ENCODE results near the gene TMCO2. TPM values are rescaled to one million over a fixed set of nuclear protein-coding genes. Genes with fewer than 3 reads are reported as not detected.
"Not testable (repeated sequence)": the region's sequence is repeated elsewhere in the genome, so short reads cannot be mapped to it uniquely, and the experiment has no call there.

TMCO2 gene
- total RNA-seq, result not detected

DNA sequence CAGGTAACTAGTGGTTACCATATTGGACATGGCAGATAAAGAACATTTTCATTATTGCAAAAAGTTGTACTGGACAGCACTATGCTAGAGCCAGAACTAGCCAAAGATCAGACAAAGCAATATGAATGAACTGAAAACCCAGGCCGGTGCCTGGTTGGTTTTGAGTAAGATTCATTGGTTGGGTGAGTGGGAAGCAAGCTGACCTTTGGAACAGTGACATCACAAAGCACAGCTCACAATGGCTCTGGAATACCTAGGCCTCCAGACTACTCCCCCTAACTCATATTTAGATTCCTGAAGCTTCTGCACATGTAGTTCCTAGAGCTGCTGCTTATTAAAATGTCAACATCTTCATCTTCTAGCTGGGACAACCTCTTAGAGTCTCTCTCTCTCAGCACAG, at the start of gene TMCO2:
TMCO2 (plus strand) TSS at position 283 of the 400 bp plus-strand sequence; CDS start at position 340, 57 bp downstream.
- ATAC-seq, result no peak
- no peak for DNase-seq
- Mint-ChIP-seq H3K4me3 (no peak within 1 kb of the TSS), H3K4me1 (ENCODE audit: low read depth) (peaks cover 6% of the 10 kb centered on the region), H3K9me3 (no peaks in the 10 kb centered on the region), H3K27me3 (ENCODE audit: low read depth) (no peaks in the 10 kb centered on the region), H3K36me3 (ENCODE audit: insufficient read depth) (no peaks in the 10 kb centered on the region)

DNA sequence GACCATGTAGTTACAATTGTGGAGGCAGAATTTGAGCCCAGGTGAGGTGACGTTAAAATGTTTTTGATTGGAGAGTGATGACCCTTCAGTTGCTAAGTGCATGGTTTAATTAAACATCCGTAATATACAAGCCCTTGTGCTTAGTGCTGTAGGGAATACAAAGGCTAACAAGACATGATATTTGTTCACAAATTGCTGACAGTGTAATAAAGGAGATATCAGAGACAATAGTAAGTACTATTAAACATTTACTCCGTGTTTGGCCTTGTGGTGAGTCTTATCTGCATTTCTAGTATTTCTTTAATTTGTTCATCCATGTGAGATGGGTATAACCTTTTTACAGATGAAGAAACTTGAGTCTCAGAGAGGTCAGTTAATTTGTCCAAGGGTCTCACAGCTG, 48.6 kb upstream of the TMCO2 start:
- peaks cover 27% of the 10 kb centered on the region for H3K36me3 Mint-ChIP-seq (ENCODE audit: insufficient read depth)
- ATAC-seq, result no peak
- no peaks in the 10 kb centered on the region for H3K9me3 Mint-ChIP-seq
- no peak for DNase-seq
- H3K4me1 Mint-ChIP-seq (ENCODE audit: low read depth), result no peaks in the 10 kb centered on the region
- H3K27me3 Mint-ChIP-seq (ENCODE audit: low read depth), result no peaks in the 10 kb centered on the region
- no peak overlapping the region for H3K4me3 Mint-ChIP-seq

- H3K9me3 Mint-ChIP-seq, result no peaks in the 10 kb centered on the region
- peaks cover 4% of the 10 kb centered on the region for H3K4me1 Mint-ChIP-seq (ENCODE audit: low read depth)
- no peaks in the 10 kb centered on the region for H3K27me3 Mint-ChIP-seq (ENCODE audit: low read depth)
- DNase-seq (no peak), ATAC-seq (no peak)
- H3K4me3 Mint-ChIP-seq, result no peak overlapping the region
- peaks cover 41% of the 10 kb centered on the region for H3K36me3 Mint-ChIP-seq (ENCODE audit: insufficient read depth)
Observed at GRCh38 chr1:40204856-40205255, 42.9 kb upstream of the TMCO2 start.

DNA sequence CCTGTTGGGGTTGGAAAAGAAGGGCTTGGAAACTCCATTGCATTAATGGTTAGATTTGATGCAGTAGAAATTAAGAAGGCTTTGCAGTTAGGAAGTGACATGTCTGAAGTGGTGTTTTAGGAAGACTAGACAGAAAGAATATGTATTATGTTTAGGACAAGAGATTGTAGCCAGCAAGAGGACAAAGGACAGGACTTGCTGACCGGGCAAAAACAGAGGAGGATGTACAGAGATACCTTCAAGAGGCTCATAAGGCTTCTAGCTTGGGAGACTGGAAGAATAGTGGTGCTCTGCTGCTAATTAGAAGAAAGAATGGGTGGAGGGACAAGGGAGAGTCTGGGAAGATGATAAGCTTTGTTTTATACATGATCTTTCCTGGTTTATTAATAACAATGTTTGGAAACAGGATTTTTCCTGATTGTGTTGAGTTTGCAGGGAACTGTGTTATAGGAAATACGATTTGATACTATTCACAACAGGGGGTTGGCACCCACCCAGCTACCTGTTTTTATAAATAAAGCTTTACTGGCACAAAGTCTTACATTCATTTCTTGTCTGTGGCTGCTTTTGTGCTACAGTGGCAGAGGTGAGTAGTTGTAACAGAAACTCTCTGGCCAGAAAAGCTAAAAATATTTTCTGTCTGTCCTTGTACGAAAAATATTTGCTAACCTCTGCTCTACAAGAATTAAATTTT, 37.1 kb upstream of the TMCO2 start:
- Mint-ChIP-seq H3K36me3 (ENCODE audit: insufficient read depth) (peaks cover 46% of the 10 kb centered on the region), H3K9me3 (no peaks in the 10 kb centered on the region), H3K27me3 (ENCODE audit: low read depth) (no peaks in the 10 kb centered on the region), H3K4me1 (ENCODE audit: low read depth) (peaks cover 5% of the 10 kb centered on the region), H3K4me3 (no peak overlapping the region)
- ATAC-seq (no peak), DNase-seq (no peak)

DNA sequence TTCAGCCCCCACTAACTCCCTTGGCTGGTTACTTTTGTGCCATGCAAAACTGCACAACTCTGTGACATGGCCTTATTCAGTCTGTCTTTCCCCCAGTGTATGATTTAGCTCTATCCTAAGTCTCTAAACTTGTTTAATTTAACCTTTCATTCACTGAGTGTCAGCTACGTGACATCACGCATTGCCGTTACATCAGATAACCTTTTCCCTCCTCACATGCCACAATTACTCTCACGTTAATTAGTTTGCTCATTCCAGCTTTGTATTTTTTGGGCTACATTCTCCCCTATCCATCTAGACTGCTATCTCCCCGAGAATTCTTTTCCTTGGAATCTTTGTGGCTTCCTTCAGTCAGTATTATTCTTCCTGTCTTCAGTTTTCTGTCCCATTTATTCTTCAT, 29.4 kb upstream of the TMCO2 start:
- Mint-ChIP-seq H3K9me3 (no peaks in the 10 kb centered on the region), H3K27me3 (ENCODE audit: low read depth) (no peaks in the 10 kb centered on the region), H3K4me1 (ENCODE audit: low read depth) (peaks cover 24% of the 10 kb centered on the region), H3K4me3 (no peak overlapping the region), H3K36me3 (ENCODE audit: insufficient read depth) (peaks cover 18% of the 10 kb centered on the region)
- ATAC-seq (no peak), DNase-seq (no peak)

DNA sequence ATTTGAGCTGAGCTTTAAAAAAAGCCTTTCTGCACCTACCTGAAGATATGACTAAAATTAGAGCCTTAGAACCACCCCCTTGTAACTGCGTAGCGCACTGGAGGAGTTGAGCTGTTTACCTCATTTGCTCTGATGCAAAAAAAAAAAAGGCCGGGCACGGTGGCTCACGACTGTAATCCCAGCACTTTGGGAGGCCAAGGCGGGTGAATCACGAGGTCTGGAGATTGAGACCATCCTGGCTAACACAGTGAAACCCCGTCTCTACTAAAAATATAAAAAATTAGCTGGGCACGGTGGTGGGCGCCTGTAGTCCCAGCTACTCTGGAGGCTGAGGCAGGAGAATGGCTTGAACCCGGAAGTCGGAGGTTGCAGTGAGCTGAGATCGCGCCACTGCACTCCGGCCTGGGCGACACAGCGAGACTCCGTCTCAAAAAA, 26.2 kb upstream of the TMCO2 start:
- not testable (repeated sequence) for ATAC-seq, H3K4me3 Mint-ChIP-seq

DNA sequence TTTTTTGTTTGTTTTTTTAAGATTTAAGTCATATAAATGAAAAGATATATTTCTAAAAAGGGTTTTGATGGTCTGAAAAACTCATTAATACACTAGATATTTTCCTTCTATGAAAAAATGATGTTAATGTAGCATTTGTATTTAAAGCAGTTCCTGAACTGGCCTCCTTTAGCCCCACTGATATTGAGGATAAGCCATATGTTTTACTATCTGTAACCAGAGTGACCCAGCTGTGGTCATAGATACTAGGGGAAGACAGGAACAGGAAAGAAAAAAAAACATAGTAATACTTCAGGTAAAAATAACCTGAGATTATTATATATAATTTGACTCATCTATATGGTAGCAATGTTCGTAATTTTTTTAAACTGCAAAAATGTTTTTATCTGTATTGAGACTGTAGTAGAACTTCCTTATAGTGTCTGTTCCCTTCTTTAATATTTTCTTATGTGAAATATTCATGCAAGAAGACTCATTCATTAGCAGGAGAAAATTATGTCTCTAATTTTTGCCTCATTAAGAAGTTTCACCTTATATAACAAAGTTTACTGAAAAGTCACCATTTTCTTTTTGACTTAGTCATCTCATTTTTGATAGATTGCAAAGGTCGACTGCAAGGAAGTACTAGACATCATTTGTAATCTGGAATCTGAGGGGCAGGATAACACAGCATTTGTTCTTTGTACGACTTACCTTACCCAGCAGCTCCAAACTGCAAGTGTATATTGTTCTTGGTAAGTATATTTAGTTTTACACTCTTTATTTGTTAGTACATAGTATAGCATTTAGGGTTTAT, 25.6 kb upstream of the TMCO2 start:
- H3K4me3 Mint-ChIP-seq, result no peak overlapping the region
- H3K9me3 Mint-ChIP-seq, result no peaks in the 10 kb centered on the region
- H3K27me3 Mint-ChIP-seq (ENCODE audit: low read depth), result no peaks in the 10 kb centered on the region
- H3K4me1 Mint-ChIP-seq (ENCODE audit: low read depth), result peaks cover 18% of the 10 kb centered on the region
- H3K36me3 Mint-ChIP-seq (ENCODE audit: insufficient read depth), result peaks cover 13% of the 10 kb centered on the region
- ATAC-seq (no peak), DNase-seq (no peak)

More for the DNA sequence above, 26.2 kb upstream of the TMCO2 start:
- H3K27me3 Mint-ChIP-seq (ENCODE audit: low read depth); DNase-seq; H3K9me3 Mint-ChIP-seq: not testable (repeated sequence)
- Mint-ChIP-seq H3K36me3 (ENCODE audit: insufficient read depth) (peaks cover 16% of the 10 kb centered on the region), H3K4me1 (ENCODE audit: low read depth) (peaks cover 19% of the 10 kb centered on the region)

DNA sequence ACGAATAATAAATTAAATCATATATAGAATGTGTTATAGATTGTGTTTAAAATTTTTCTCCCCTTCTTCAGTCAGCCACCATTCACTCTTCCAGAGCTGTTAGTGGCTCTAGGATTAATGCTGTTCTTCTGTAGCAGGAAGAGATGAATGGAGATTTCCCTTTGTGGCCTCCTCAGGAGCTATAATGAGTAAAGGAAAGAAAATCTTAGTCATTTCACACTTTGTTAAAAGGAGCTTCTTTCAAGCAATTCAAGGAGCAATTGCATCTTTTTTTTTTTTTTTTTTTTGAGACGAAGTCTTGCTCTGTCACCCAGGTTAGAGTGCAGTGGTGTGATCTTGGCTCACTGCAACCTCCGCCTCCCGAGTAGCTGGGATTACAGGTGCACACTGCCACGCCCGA, 23.7 kb upstream of the TMCO2 start:
- no peak for DNase-seq
- Mint-ChIP-seq H3K4me3 (no peak overlapping the region), H3K36me3 (ENCODE audit: insufficient read depth) (peaks cover 12% of the 10 kb centered on the region), H3K27me3 (ENCODE audit: low read depth) (no peaks in the 10 kb centered on the region), H3K9me3 (no peaks in the 10 kb centered on the region), H3K4me1 (ENCODE audit: low read depth) (peaks cover 14% of the 10 kb centered on the region)
- peak; percentile 51 to 66 for ATAC-seq

GRCh38 chr1:40226192-40226591, 21.5 kb upstream of the TMCO2 start:
- no peak for ATAC-seq
- no peaks in the 10 kb centered on the region for H3K27me3 Mint-ChIP-seq (ENCODE audit: low read depth)
- DNase-seq, result no peak
- no peaks in the 10 kb centered on the region for H3K9me3 Mint-ChIP-seq
- H3K4me1 Mint-ChIP-seq (ENCODE audit: low read depth), result peaks cover 14% of the 10 kb centered on the region
- no peak overlapping the region for H3K4me3 Mint-ChIP-seq
- peaks cover 18% of the 10 kb centered on the region for H3K36me3 Mint-ChIP-seq (ENCODE audit: insufficient read depth)

- H3K36me3 Mint-ChIP-seq (ENCODE audit: insufficient read depth), result peaks cover 56% of the 10 kb centered on the region
- H3K27me3 Mint-ChIP-seq (ENCODE audit: low read depth), result no peaks in the 10 kb centered on the region
- ATAC-seq (peak; percentile 74 to 82), DNase-seq (peak; percentile 10)
- no peak overlapping the region for H3K4me3 Mint-ChIP-seq
- H3K9me3 Mint-ChIP-seq, result no peaks in the 10 kb centered on the region
- H3K4me1 Mint-ChIP-seq (ENCODE audit: low read depth), result peaks cover 20% of the 10 kb centered on the region
Observed at GRCh38 chr1:40232444-40232843, 15.3 kb upstream of the TMCO2 start.

GRCh38 chr1:40239626-40240025, 8.1 kb upstream of the TMCO2 start:
- H3K36me3 Mint-ChIP-seq (ENCODE audit: insufficient read depth), result peaks cover 48% of the 10 kb centered on the region
- DNase-seq, result no peak
- no peak overlapping the region for H3K4me3 Mint-ChIP-seq
- H3K27me3 Mint-ChIP-seq (ENCODE audit: low read depth), result no peaks in the 10 kb centered on the region
- no peaks in the 10 kb centered on the region for H3K9me3 Mint-ChIP-seq
- peaks cover 18% of the 10 kb centered on the region for H3K4me1 Mint-ChIP-seq (ENCODE audit: low read depth)
- ATAC-seq, result no peak

GRCh38 chr1:40240390-40240789, 7.3 kb upstream of the TMCO2 start:
- Mint-ChIP-seq H3K9me3 (no peaks in the 10 kb centered on the region), H3K36me3 (ENCODE audit: insufficient read depth) (peaks cover 45% of the 10 kb centered on the region), H3K4me1 (ENCODE audit: low read depth) (peaks cover 18% of the 10 kb centered on the region), H3K27me3 (ENCODE audit: low read depth) (no peaks in the 10 kb centered on the region), H3K4me3 (no peak overlapping the region)
- no peak for DNase-seq
- no peak for ATAC-seq

DNA sequence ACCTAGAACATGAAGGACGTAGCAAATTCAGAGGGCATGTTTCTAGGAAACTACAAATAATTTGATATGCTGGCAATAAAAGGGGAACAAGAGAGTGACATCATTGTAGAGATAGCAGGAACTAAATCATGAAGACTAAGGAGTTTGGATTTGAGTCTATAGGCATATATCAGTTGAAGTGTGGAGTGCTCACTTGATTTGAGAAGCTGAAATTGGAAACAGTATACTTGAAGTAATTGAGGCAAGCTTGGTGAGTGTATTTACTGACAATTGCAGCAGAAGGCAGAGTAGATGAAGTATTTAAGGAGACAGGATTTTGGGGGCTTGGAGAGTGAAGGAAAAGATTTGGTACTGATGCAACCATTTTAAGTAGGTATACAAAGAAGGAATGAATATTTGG, 6.4 kb upstream of the TMCO2 start:
- ATAC-seq (peak; percentile 40 to 44), DNase-seq (no peak)
- peaks cover 18% of the 10 kb centered on the region for H3K4me1 Mint-ChIP-seq (ENCODE audit: low read depth)
- H3K36me3 Mint-ChIP-seq (ENCODE audit: insufficient read depth), result peaks cover 36% of the 10 kb centered on the region
- no peaks in the 10 kb centered on the region for H3K9me3 Mint-ChIP-seq
- H3K27me3 Mint-ChIP-seq (ENCODE audit: low read depth), result no peaks in the 10 kb centered on the region
- peak overlapping the region; percentile 17 for H3K4me3 Mint-ChIP-seq

DNA sequence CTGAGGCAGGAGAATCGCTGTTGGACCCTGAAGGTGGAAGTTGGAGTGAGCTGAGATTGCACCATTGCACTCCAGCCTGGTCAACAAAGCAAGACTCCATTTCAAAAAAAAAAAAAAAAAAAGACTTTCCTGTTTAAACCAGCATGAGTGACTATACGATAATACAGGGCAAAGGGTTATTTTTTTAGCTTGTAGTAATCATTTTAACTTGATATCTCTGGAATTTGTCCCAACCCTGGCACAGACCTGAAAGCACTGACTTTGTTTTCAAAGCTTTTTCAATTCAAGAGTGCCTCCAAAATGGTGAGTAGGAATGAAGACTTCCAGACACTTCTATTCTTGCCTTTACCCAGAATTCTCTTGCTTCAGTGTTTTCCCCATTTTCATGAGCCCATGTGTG, 4.4 kb upstream of the TMCO2 start:
- H3K27me3 Mint-ChIP-seq (ENCODE audit: low read depth), result no peaks in the 10 kb centered on the region
- peaks cover 18% of the 10 kb centered on the region for H3K36me3 Mint-ChIP-seq (ENCODE audit: insufficient read depth)
- DNase-seq (no peak), ATAC-seq (no peak)
- H3K9me3 Mint-ChIP-seq, result no peaks in the 10 kb centered on the region
- H3K4me1 Mint-ChIP-seq (ENCODE audit: low read depth), result peaks cover 18% of the 10 kb centered on the region
- H3K4me3 Mint-ChIP-seq, result no peak overlapping the region

All from activated T-cell treated with anti-CD3 and anti-CD28 coated beads, Interleukin-2, amount 50 U/mL, for 4 hours (primary cell).